ENCODE data around the gene ZDHHC11. TPM values are rescaled to one million over a fixed set of nuclear protein-coding genes. Genes with fewer than 3 reads are reported as not detected.
"Not testable (repeated sequence)": the region's sequence is repeated elsewhere in the genome, so short reads cannot be mapped to it uniquely, and the experiment has no call there.

Gene ZDHHC11
- total RNA-seq, 1 donor from 2014 or later, result 1.5 TPM

DNA sequence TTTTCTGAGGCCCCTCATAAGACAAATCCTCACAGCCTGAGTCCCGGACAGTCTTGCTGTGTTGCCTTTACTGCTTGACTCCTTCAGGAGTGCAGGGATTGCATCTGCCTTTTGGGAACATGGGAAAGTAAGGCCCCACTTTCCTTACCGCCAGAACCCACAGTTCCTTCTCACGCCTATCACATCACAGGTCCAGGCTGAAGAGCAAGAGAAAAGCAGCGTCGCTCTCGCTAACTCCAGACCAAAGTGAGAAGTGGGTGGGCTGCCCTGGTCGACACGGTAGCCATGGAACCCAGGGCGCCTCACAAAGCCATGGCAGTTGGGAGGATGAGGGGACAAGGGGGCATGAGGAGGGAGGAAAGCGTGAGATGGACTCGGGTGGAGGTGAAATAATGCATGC lies 7.9 kb upstream of the ZDHHC11 start:
- DNase-seq (ENCODE audit: low read depth), result no peak
- H3K4me3 ChIP-seq (ENCODE audit: low read depth, low read length), result no peak overlapping the region
- TF ChIP-seq, protein P1, sequence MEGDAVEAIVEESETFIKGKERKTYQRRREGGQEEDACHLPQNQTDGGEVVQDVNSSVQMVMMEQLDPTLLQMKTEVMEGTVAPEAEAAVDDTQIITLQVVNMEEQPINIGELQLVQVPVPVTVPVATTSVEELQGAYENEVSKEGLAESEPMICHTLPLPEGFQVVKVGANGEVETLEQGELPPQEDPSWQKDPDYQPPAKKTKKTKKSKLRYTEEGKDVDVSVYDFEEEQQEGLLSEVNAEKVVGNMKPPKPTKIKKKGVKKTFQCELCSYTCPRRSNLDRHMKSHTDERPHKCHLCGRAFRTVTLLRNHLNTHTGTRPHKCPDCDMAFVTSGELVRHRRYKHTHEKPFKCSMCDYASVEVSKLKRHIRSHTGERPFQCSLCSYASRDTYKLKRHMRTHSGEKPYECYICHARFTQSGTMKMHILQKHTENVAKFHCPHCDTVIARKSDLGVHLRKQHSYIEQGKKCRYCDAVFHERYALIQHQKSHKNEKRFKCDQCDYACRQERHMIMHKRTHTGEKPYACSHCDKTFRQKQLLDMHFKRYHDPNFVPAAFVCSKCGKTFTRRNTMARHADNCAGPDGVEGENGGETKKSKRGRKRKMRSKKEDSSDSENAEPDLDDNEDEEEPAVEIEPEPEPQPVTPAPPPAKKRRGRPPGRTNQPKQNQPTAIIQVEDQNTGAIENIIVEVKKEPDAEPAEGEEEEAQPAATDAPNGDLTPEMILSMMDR (conservative IDR thresholded peaks at IDR 0.05; ENCODE audit: low read depth, low read length), result no peak

DNA sequence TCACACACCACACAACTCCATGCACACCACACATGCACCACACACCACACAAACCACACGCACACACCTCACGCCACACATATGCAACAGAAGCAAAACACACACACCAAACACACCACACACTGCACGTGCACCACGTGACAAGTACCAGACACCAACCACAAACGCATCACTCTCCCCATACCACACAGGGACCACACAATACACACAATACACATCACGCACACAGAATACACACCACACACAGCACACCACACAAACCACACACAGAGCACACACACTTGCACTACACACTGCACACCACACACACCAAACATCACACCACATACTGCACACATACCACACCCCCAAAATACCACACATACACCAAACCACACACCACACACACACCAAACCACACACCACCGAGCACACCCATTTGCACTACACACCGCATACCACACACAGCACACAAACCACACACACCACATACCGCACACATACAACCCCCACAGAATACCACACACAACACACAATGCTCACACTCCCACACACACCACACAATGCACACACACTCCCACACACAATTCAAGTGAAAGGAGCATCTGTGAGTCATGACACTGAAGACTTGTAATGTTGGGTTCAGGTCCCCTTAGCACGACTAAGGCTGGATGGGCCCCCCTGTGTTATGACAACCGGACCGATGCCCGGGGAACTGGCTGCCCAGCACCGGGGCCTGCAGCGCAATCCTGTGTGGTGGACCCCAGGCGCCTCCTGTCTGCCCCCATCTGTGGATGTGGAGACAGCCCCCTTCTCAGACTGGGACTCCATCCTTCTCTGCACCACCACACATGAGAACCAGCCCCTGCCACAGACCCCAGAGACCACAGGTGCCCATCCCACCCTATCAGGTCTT lies 6.0 kb upstream of the ZDHHC11 start:
- TF ChIP-seq, protein P1 (conservative IDR thresholded peaks at IDR 0.05; ENCODE audit: low read depth, low read length), result no peak
- H3K4me3 ChIP-seq (ENCODE audit: low read depth, low read length), result no peak overlapping the region
- no peak for DNase-seq (ENCODE audit: low read depth)

GRCh38 chr5:855771-856530 lies 5.2 kb upstream of the ZDHHC11 start:
- no peak for DNase-seq (ENCODE audit: low read depth)
- TF ChIP-seq, protein P1 (conservative IDR thresholded peaks at IDR 0.05; ENCODE audit: low read depth, low read length), result no peak
- no peak overlapping the region for H3K4me3 ChIP-seq (ENCODE audit: low read depth, low read length)

DNA sequence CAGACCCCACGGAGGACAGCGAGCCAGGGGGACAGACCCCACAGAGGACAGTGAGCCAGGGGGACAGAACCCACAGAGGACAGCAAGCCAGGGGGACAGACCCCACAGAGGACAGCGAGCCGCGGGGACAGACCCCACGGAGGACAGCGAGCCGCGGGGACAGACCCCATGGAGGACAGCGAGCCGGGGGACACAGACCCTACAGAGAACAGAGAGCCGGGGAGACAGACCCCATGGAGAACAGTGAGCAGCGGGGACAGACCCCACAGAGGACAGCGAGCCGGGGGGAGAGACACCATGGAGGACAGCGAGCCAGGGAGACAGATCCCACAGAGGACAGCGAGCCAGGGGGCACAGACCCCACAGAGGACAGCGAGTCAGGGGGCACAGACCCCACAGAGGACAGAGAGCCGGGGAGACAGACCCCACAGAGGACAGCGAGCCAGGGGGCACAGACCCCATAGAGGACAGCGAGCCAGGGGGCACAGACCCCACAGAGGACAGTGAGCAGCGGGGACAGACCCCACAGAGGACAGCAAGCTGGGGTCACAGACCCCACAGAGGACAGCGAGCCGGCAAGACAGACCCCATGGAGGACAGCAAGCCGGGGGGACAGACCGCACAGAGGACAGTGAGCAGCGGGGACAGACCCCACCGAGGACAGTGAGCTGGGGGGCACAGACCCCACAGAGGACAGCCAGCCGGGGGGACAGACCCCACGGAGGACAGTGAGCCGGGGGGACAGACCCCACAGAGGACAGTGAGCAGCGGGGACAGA lies 4.4 kb upstream of the ZDHHC11 start:
- TF ChIP-seq, protein P1 (conservative IDR thresholded peaks at IDR 0.05; ENCODE audit: low read depth, low read length), result no peak
- DNase-seq (ENCODE audit: low read depth), result no peak
- H3K4me3 ChIP-seq (ENCODE audit: low read depth, low read length), result no peak overlapping the region

- no peak for DNase-seq (ENCODE audit: low read depth)
- H3K4me3 ChIP-seq (ENCODE audit: low read depth, low read length), result no peak overlapping the region
- TF ChIP-seq, protein P1 (conservative IDR thresholded peaks at IDR 0.05; ENCODE audit: low read depth, low read length), result no peak
These were observed 3.4 kb upstream of the ZDHHC11 start for GRCh38 chr5:854217-854616.

DNA sequence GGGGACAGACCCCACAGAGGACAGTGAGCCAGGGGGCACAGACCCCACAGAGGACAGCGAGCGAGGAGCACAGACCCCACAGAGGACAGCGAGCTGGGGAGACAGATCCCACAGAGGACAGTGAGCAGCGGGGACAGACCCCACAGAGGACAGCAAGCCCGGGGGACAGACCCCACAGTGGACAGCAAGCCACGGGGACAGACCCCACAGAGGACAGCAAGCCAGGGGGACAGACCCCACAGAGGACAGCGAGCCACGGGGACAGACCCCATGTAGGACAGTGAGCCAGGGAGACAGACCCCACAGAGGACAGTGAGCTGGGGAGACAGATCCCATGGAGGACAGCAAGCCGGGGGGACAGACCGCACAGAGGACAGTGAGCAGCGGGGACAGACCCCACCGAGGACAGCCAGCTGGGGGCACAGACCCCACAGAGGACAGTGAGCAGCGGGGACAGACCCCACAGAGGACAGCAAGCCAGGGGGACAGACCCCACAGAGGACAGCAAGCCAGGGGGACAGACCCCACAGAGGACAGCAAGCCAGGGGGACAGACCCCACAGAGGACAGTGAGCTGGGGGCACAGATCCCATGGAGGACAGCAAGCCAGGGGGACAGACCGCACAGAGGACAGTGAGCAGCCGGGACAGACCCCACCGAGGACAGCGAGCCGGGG lies 2.8 kb upstream of the ZDHHC11 start:
- not testable (repeated sequence) for H3K4me3 ChIP-seq (ENCODE audit: low read depth, low read length)

More for the DNA sequence above, 2.8 kb upstream of the ZDHHC11 start:
- DNase-seq (ENCODE audit: low read depth), result not testable (repeated sequence)

Measured in epithelial cell of proximal tubule (primary cell).